KOPT-K1 (cell line): ENCODE data around the gene FANCG.

Source experiments
- H3K27ac ChIP-seq: fragments of 200-600 bp; sonication (generic); 2 replicates; pipeline ENCODE4 v1.5.1; 2016; ENCODE audit warnings: antibody characterized with exemption, mild to moderate bottlenecking, low read depth, low read length; ENCODE audit not compliant: poor library complexity, severe bottlenecking
- H3K36me3 ChIP-seq: fragments of 200-600 bp; sonication (generic); 2 replicates; pipeline ENCODE4 v1.5.1; 2017; ENCODE audit warnings: antibody characterized with exemption, mild to moderate bottlenecking, low read length, moderate library complexity; ENCODE audit not compliant: insufficient read depth
- H3K9me3 ChIP-seq: fragments of 200-600 bp; sonication (generic); 2 replicates; pipeline ENCODE4 v1.5.1; 2017; ENCODE audit warnings: antibody characterized with exemption, low read length, mild to moderate bottlenecking; ENCODE audit not compliant: insufficient read depth, poor library complexity, severe bottlenecking

FANCG gene

GRCh38 chr9:35079426-35080341 lies at the start of gene FANCG:
Gene FANCG (minus strand): TSS chr9:35079942. CDS start chr9:35079524, 418 bp downstream.
- Histone ChIP-seq H3K9me3 (no peaks in the 10 kb centered on the region), H3K27ac (peak within 1 kb of the TSS; percentile 89)

GRCh38 chr9:35116898-35117551 lies 37.3 kb upstream of the FANCG start:
- Histone ChIP-seq H3K36me3 (no peaks in the 10 kb centered on the region), H3K9me3 (no peaks in the 10 kb centered on the region), H3K27ac (no peak overlapping the region)

More at GRCh38 chr9:35079426-35080341, at the start of gene FANCG:
- H3K36me3 ChIP-seq: peaks cover 37% of the 10 kb centered on the region

GRCh38 chr9:35116539-35116897 lies 36.8 kb upstream of the FANCG start:
- Histone ChIP-seq H3K9me3 (no peaks in the 10 kb centered on the region), H3K27ac (no peak overlapping the region), H3K36me3 (no peaks in the 10 kb centered on the region)

GRCh38 chr9:35115680-35116538 lies 36.2 kb upstream of the FANCG start, which contains the start of gene ATOSB:
Gene ATOSB (minus strand): TSS chr9:35115862. CDS start chr9:35108274, 7,588 bp downstream.
- H3K27ac ChIP-seq: peak within 1 kb of the TSS; percentile 69
- no peaks in the 10 kb centered on the region for H3K9me3 ChIP-seq
- no peaks in the 10 kb centered on the region for H3K36me3 ChIP-seq

DNA sequence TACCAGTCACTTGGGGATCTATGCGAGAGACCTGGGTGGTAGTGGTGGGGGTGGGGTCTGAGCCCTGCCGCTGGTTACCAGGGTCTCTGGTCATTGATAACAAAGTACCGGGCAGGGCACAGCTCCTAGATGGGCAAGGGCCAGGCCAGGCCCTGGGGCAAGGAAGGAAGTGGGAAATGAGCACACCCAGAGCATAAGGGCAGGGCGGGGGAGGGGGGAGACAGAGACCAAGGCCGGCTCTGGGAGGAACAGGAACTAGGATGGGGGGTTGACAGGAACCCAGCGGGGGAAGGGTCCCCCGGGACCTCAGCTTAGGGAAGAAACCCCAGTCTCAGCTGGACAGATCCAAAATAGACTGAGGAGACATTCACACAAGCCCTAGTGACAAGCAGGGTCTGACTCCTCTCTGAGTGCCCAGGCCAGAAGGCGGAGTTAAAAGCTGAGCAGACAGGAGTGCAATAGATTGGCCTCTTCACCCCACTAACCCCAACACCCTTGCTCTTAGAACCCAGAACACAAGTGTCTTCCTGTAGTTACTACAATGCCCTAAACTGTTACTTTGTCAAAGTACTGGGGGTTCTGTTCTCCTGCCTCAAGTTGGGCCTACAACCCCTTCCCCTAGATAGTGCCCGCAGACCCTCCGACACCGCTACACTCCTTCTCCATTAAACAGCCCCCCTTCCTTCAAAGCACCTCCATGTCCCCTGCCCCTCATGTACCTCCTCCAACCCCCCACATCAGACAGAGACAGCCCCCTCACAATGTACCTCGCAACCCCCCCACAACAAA lies 35.3 kb upstream of the FANCG start:
- H3K27ac ChIP-seq: peak overlapping the region; percentile 69
- no peaks in the 10 kb centered on the region for H3K36me3 ChIP-seq
- no peaks in the 10 kb centered on the region for H3K9me3 ChIP-seq

DNA sequence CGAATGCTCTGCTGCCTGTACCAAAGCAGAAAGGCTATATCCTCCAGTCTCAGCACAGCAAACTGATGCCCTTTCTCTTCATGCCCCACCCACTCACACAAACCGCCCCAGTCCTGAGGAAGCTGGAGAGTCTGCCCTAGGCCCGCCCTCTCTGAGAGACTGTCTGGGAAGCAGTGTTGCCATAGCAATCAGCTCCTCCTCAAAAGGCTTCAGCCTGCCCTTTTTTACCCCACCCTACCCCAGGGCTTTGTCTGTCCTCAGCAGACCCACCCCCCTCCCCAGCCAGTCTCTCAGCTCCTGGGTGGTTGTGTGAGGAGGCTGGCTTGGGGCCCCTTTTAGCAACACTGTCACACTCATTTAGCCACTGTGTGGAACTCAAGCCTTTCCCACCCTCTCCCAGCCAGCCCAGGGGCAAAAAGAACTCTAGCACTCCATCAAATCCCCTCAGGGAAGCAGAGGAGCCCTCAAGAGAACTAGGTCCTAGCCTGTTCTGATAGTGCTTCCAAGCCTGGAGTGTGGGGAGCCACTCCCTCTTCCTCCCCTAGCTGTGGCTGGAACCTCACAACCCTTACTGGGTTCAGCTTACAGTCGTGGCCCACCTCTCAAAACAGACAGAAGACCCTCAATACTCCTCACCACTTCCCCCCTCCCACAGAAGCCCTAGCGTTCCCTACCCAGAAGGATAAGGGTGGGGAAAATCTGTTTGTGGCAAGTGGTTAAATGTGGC lies 34.5 kb upstream of the FANCG start:
- peak overlapping the region; percentile 69 for H3K27ac ChIP-seq
- no peaks in the 10 kb centered on the region for H3K36me3 ChIP-seq
- no peaks in the 10 kb centered on the region for H3K9me3 ChIP-seq

DNA sequence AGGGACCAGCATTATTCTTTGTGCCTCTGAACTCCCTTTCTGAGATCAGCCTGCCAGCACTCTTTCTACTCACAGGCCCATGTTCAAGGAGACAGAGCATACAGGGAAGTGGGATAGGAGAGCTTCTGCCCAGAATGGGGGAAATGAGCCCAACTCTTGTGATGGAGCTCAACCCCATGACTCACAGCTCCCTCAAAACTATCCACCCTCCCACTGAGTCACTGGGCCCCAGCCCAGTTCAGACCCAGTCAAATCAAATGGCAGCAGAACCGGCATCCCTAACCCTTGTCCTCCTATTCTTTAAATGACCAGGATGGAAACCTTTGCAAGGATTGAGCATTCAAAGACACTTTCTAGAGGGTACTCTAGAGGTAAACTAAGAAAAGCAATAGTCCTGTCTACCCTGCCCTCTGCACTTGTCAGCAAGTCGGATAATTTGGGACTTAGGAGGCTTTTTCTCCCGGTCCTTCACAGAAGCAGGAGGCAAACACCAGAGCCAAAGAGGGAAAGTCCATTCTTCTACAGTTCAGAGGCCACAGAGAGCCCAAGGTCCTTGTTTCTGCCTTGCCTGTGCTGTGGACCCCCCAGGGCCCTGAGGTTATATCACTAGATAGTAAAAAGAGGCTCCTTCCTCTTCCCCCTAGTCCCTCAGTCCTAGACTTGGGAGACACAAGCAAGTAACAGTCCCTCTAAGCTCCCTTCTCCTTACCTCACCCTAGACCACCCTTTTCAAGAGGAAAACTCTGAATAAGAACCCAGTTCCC lies 32.7 kb upstream of the FANCG start:
- Histone ChIP-seq H3K27ac (no peak overlapping the region), H3K36me3 (no peaks in the 10 kb centered on the region)

DNA sequence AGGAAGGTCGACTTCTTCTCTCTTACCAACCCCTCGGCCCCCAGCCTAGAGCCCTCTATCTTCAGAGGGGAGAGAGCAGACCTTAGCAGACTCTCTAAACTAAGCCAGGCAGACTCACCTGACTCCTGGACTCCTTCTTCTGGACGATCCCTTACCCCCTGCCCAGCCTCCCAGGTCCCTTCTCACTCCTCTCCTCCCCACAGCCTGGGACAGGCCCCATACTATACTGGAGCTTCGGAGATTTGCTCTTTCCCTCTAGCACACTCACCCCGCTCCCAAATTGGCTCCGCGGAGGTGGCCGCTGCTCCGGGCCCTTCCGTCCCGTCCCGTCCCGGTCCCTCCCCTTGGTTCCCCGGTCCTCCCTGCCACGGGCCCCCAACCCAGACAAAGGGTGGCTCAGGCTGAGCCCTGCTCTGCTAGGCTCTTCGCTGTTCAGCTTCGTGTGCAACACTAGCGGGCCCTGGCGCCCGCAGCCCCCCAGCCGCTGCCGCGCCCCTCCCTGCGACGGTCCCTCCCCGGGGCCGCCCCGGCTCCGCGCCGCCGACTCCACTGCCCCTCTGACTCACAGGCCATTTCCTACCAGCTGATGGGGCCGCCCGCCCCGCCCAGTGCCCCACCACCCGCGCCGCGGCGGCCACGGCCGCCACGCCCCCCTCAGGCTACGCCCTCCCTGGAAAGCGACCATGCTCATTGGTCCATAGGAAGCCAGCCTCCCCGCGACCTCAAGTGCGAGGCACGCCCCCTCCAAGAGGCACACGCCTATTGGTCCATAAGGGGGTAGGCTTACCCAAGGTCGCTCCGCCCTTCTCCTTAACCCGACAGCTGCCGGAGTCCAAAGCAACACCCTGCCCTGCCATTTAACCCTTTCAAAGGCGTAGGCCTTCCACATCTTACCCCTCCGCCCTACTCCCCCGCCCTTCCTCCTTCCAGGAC lies 31.5 kb upstream of the FANCG start:
- peak overlapping the region; percentile 37 for H3K27ac ChIP-seq
- H3K36me3 ChIP-seq: no peaks in the 10 kb centered on the region
- no peaks in the 10 kb centered on the region for H3K9me3 ChIP-seq

More for the DNA sequence above, 32.7 kb upstream of the FANCG start:
- H3K9me3 ChIP-seq: no peaks in the 10 kb centered on the region

DNA sequence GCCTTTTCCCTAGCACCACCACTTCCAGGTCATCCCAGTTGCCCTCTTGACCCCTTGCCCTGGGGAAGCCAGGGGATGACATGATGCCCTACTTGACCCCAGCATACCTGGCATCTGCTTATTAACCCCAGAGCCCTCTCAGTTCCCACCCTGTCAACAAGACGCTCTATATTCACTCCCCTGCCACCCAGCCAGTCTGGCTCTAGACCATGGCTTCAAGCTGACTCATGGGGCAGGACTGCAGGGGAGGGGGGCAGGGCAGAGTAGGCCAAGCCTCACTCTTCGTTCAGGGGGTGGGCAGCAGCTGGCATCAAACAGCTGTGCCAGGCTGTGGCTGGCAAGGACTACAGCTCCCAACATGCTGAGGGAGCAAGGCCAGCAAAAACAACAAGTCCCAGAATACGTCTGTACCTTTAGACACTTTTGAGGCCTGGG lies 30.6 kb upstream of the FANCG start:
- no peak overlapping the region for H3K27ac ChIP-seq
- H3K9me3 ChIP-seq: no peaks in the 10 kb centered on the region

DNA sequence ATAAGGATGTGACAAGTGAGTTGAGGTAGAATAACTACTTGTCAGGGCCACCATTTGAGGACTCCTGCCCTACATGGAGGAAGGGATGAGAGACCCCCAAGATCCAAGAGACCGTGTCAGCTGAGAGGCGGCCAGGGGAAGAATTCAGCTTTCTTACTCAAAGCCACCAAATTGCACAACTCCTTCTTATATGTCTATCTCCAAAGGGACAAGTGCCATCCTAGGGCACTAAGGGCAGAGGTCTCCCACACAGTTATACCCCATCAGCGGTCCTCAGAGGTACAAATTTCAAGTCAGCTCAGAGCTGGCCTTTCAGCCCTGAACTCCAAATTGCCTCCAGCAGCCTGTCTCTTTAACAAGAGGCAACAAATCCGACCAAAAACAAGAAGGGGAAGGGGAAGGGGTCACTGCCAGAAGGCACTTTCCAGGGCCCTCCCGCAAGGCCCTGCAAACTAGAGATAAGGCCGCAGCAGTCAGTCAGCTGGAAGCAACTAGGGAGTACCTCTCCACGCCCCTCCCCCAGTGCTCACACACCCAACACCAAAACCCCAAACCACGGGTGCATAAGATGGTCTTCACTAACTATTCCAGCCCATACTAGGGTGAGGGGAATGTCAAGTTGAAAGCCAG lies 29.3 kb upstream of the FANCG start:
- H3K36me3 ChIP-seq: no peaks in the 10 kb centered on the region
- no peaks in the 10 kb centered on the region for H3K9me3 ChIP-seq
- H3K27ac ChIP-seq: no peak overlapping the region

More for the DNA sequence above, 30.6 kb upstream of the FANCG start:
- no peaks in the 10 kb centered on the region for H3K36me3 ChIP-seq

GRCh38 chr9:35108461-35108860 lies 28.7 kb upstream of the FANCG start:
- Histone ChIP-seq H3K9me3 (no peaks in the 10 kb centered on the region), H3K27ac (no peak overlapping the region), H3K36me3 (no peaks in the 10 kb centered on the region)
